Parathyroid adenoma (tissue), 2 donors: ENCODE measurements around the gene SORCS2.

Experiments used
- H2AFZ ChIP-seq: fragments of 300-600 bp; sonication (generic); one replicate; pipeline ENCODE4 v1.7.0; 2017; ENCODE audit warnings: antibody characterized with exemption, mild to moderate bottlenecking
- H3K27ac ChIP-seq: fragments of 300-600 bp; sonication (generic); one replicate; pipeline ENCODE4 v1.7.0; 2017
- H3K27me3 ChIP-seq: fragments of 300-600 bp; sonication (generic); one replicate; pipeline ENCODE4 v1.7.0; 2017; ENCODE audit warnings: low read length; ENCODE audit not compliant: control insufficient read depth, insufficient read depth
- H3K36me3 ChIP-seq: fragments of 300-600 bp; sonication (generic); one replicate; pipeline ENCODE4 v1.7.0; 2017; ENCODE audit warnings: low read length; ENCODE audit not compliant: control insufficient read depth, insufficient read depth
- H3K4me1 ChIP-seq: fragments of 300-600 bp; sonication (generic); one replicate; pipeline ENCODE4 v1.7.0; 2017; ENCODE audit warnings: control low read depth
- H3K4me2 ChIP-seq: fragments of 300-600 bp; sonication (generic); one replicate; pipeline ENCODE4 v1.7.0; 2017; ENCODE audit warnings: low read length
- H3K4me3 ChIP-seq: fragments of 300-600 bp; sonication (generic); one replicate; pipeline ENCODE4 v1.7.0; 2017; ENCODE audit warnings: low read depth, low read length
- H3K79me2 ChIP-seq: fragments of 300-600 bp; sonication (generic); one replicate; pipeline ENCODE4 v1.7.0; 2017; ENCODE audit warnings: control low read depth
- H3K9ac ChIP-seq: fragments of 300-600 bp; sonication (generic); one replicate; pipeline ENCODE4 v1.7.0; 2017; ENCODE audit warnings: mild to moderate bottlenecking
- H3K9me3 ChIP-seq: fragments of 300-600 bp; sonication (generic); one replicate; pipeline ENCODE4 v1.7.0; 2017; ENCODE audit warnings: low read length; ENCODE audit not compliant: control insufficient read depth
- CTCF ChIP-seq: fragments of 300-600 bp; sonication (generic); IDR thresholded peaks from one replicate; pipeline ENCODE4 v1.7.0; 2017; ENCODE audit warnings: antibody characterized with exemption, mild to moderate bottlenecking
- donor health status: primary hyperparathyroidism.

The SORCS2 gene

GRCh38 chr4:7198440-7199128 lies 6.2 kb downstream of the SORCS2 start:
- no peak overlapping the region for H3K4me3 ChIP-seq
- TF ChIP-seq CTCF = no peak
- no peak overlapping the region for H3K9ac ChIP-seq
- peaks cover 6% of the 10 kb centered on the region for H3K27me3 ChIP-seq
- no peak overlapping the region for H3K27ac ChIP-seq
- H3K79me2 ChIP-seq = no peaks in the 10 kb centered on the region
- no peaks in the 10 kb centered on the region for H3K9me3 ChIP-seq
- H3K4me2 ChIP-seq = no peak overlapping the region
- no peak overlapping the region for H2AFZ ChIP-seq
- H3K36me3 ChIP-seq = no peaks in the 10 kb centered on the region
- H3K4me1 ChIP-seq = no peaks in the 10 kb centered on the region

- no peak overlapping the region for H3K9ac ChIP-seq
- no peak overlapping the region for H3K27ac ChIP-seq
- peaks cover under 1% of the 10 kb centered on the region for H3K27me3 ChIP-seq
- H3K36me3 ChIP-seq = no peaks in the 10 kb centered on the region
- no peaks in the 10 kb centered on the region for H3K79me2 ChIP-seq
- H3K4me3 ChIP-seq = no peak overlapping the region
- no peak overlapping the region for H2AFZ ChIP-seq
- TF ChIP-seq CTCF = no peak
- no peaks in the 10 kb centered on the region for H3K4me1 ChIP-seq
- no peak overlapping the region for H3K4me2 ChIP-seq
- H3K9me3 ChIP-seq = no peaks in the 10 kb centered on the region
These were observed 6.9 kb downstream of the SORCS2 start for GRCh38 chr4:7199129-7199725.

- H3K4me2 ChIP-seq = no peak overlapping the region
- H3K79me2 ChIP-seq = no peaks in the 10 kb centered on the region
- H3K9me3 ChIP-seq = no peaks in the 10 kb centered on the region
- TF ChIP-seq CTCF = no peak
- no peak overlapping the region for H2AFZ ChIP-seq
- H3K4me3 ChIP-seq = no peak overlapping the region
- no peaks in the 10 kb centered on the region for H3K4me1 ChIP-seq
- H3K27me3 ChIP-seq = no peaks in the 10 kb centered on the region
- no peaks in the 10 kb centered on the region for H3K36me3 ChIP-seq
- no peak overlapping the region for H3K27ac ChIP-seq
- H3K9ac ChIP-seq = no peak overlapping the region
These were observed 7.6 kb downstream of the SORCS2 start for GRCh38 chr4:7199771-7200441.

GRCh38 chr4:7200801-7201200 lies 8.5 kb downstream of the SORCS2 start:
- Histone ChIP-seq H3K9ac (no peak overlapping the region), H3K27ac (no peak overlapping the region), H3K27me3 (no peaks in the 10 kb centered on the region), H3K79me2 (no peaks in the 10 kb centered on the region), H3K4me1 (no peaks in the 10 kb centered on the region), H3K9me3 (no peaks in the 10 kb centered on the region), H3K4me2 (no peak overlapping the region), H2AFZ (no peak overlapping the region), H3K36me3 (no peaks in the 10 kb centered on the region), H3K4me3 (no peak overlapping the region)
- TF ChIP-seq CTCF = no peak
